Measurements from ENCODE around the gene CENPE. TPM values are rescaled to one million over a fixed set of nuclear protein-coding genes. Genes with fewer than 3 reads are reported as not detected.

Gene CENPE
- total RNA-seq, 1 experiment from 2014 or later, result 4.3 TPM

DNA sequence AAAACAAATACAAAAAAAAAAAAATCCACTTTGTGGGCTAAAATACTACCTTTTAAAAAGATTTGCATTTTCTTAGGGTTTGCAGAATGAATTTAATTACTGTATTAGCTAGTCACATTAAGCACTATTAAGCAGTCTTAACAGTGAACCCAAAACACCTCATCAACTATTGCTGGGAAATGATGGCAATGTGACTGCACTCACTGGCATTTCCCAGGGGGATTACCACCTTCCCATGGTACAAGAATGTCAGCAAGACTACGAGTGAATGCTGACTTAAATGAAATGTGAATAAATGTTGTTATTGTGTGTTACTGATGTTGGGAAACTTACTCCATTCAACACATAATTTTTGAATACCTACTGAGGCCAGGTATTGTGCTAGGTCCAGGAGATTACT is 111.6 kb downstream of the CENPE start:
- no peak for DNase-seq (ENCODE audit: low read depth)
- in situ Hi-C loops (cut with HindIII; ENCODE audit: low pct_unique_long_range_greater_than_20kb, low sequenced_read_pairs), result no loop called here

DNA sequence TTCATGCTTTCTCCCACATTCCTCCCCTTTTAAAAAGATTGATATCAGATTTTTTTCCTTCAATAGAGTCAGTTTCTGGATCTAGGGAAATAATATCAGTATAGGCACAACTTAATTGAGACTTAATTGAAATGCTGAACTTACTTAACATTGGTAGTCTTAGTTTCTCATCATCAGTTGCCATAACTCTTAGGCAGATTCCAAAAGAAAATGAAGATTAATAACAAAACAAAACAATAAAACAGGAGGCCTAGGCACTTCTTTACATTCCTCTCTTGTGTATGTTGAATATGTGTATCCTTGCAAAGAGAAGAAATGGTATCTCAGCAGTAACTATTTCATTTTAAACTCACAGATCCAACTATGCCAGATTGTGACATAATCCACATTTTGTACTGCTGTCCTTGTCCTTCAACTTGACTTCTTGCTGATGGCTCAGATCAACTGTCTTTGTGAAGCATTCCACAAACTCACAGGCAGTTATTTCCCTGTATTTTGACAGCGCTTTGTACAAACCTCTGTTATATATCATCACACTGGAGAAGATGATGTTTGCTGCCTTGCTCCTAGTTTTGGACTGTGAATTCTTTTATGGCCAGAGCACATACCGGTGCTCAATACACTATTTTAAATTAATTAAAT is 112.5 kb downstream of the CENPE start:
- DNase-seq (ENCODE audit: low read depth), result no peak
- in situ Hi-C loops (cut with HindIII; ENCODE audit: low pct_unique_long_range_greater_than_20kb, low sequenced_read_pairs), result no loop called here

DNA sequence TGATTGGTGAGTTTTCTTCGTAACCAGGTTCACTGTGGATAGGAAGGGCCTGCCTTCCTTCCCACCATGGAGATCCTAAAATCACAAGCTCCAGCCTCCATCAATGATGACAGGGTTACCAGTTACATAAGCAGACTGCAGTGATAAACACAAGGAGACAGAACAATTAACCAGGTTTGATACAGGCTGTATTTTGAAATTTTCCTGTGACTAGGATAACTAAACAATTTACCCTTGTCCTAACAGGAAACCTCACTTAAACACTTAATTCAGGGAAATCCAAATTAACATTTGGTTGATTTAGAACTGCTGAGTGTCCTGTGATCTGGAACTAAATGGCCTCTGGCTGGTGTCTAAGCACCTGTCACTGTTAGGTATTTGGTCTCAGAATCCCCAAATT is 118.5 kb downstream of the CENPE start:
- in situ Hi-C loops (cut with HindIII; ENCODE audit: low pct_unique_long_range_greater_than_20kb, low sequenced_read_pairs), result no loop called here

DNA sequence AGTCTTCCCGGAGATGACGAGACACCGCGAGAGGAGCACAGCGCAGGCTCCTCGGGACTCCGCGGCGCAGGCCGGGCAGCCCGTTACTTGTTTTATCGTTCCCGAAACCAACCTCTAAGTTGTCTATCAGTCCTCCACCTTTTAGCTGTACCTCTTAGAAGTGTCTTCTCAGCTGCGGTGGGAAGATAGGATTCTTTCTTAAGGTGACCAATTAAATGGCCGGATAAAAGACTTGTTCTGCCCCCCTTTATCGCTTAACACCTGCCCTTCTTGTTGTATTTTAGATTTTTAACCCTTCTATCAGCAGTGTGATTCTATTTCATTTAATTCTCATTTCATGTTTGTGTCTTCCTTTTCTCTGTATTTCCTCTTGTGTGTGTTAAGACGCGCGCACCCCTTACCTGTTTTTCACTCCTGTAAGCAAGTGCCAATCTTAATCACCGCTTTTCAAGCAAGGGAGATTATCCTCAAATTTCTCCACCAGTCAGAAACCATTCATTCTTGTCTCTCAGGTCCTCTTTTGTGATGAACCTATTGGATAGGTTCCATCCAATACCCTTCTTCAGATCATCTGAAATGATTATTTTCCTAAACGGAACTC is 121.3 kb downstream of the CENPE start, which contains the start of gene SLC9B2:
SLC9B2 (minus strand) TSS at position 15 of the 601 bp plus-strand sequence. CDS start 9,211 bp downstream, outside the sequence.
- no peak for DNase-seq (ENCODE audit: low read depth)
- in situ Hi-C loops (cut with HindIII; ENCODE audit: low pct_unique_long_range_greater_than_20kb, low sequenced_read_pairs), result no loop called here

More for the DNA sequence above, 118.5 kb downstream of the CENPE start:
- no peak for DNase-seq (ENCODE audit: low read depth)

DNA sequence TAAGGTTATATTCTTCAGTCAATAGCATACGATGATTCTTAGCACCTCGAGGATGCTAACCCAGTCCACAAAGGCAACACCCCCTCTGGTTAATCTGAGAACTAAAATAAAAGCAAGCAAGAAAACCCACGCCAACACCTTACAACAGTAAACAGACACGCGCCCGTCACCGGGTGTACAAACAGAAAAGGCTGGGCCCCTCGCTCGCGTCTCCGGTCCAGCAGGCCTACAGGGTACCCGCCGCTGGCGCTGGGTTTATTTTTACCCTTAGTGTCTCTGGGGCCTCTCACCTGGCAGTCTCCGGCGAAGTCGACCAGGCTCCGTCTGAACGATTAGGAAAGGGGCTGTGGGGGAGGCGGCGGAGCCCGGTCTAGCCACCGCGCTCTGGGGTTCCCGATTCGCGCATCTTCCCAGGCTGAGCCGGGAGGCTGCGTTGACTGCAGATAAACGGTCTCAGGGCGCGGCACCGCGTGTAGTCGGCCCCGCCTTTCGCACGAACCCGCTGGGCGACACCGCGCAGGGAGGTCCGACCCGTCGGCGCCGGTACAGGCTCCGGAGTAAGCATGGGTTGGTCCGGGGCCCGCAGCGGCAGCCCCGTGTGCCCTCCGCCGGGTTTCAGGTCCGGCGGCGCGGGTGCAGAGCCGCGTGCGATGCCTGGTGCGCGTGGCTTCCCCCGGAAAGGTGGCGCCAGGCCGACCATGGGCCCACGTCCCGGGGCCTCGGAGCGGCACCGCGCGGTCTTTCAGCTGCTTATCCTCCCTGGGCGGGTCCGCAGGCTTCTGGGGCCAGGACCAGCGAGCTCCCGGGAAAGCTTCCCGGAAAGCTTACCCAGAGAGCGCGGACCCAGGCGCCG is 122.0 kb downstream of the CENPE start:
- in situ Hi-C loops (cut with HindIII; ENCODE audit: low pct_unique_long_range_greater_than_20kb, low sequenced_read_pairs), result no loop called here
- DNase-seq (ENCODE audit: low read depth), result no peak

DNA sequence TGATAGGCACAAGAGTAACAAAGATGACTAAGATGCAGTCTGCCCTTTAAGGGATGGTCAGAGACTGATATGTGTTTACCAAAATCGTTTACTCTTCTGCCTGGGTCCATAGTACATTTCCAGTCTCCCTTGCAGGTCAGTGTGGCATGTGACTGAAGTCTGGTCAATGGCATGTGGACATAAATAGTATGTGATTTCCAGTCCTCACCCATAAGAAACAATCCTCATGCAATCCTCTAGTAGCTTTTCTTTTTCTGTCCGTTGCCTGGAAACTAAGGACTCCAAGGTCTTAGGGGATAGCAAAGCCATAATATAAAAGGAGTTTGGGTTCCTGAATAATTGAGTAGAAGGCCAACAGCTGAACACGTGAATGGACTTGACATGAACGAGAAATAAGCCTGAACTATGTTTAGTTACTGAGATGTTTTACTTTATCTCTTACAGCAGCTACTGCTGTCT is 122.7 kb downstream of the CENPE start:
- DNase-seq (ENCODE audit: low read depth), result no peak
- in situ Hi-C loops (cut with HindIII; ENCODE audit: low pct_unique_long_range_greater_than_20kb, low sequenced_read_pairs), result no loop called here

DNA sequence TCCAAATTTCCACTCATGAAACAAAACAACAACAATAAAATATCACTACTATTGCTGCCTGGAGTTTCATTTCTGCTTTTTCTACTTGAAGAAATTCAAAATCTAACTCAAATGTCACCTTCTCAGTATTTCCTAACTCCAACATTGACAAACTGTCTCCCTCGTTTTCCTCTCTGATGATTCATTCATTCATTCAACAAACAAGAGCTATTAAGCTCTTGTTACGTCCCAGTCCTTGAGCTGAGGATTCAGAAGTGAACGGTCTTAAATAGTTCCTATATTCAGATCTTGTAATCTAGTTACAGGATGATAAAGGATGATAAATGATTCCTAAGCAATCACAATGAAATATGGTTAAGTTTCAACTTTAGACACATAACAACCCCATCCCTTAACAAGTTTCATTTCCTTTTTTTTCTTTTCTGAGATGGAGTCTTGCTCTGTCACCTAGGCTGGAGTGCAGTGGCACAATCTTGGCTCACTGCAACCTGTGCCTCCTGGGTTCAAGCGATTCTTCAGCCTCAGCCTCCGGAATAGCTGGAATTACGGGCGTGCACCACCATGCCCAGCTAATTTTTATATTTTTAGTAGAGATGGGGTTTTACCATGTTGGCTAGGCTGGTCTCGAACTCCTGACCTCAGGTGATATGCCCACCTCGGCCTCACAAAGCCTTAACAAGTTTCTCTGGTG is 123.3 kb downstream of the CENPE start:
- in situ Hi-C loops (cut with HindIII; ENCODE audit: low pct_unique_long_range_greater_than_20kb, low sequenced_read_pairs), result no loop called here

DNA sequence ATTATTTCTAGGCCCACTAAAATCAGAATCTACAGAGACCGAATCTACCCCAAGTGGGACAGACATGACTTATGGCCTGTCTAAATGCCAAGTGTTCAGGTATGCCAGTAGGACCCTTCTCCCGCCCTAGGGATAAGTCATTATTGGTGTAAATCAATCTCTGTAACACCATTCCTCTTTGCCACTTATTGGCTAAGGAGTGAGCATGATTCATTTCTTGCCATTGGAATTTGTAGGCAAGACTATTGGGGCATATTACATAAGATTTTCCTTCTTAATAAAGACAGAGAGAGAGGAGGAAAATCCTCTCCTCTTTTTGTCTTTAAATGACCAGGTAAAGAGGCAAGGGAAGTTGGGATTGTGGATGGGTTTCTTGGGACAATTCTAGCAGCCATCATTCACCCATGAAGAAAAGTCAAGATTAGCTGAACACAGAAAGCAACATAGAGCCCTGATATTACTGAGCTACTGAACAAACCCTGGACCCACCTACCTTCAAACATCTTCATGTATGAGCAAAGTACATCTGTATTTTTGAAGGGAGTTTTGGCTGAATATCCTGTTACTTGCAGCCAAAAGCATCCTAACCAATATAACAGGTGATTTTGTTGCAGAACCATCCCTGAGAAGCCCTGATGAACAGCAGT is 124.2 kb downstream of the CENPE start:
- in situ Hi-C loops (cut with HindIII; ENCODE audit: low pct_unique_long_range_greater_than_20kb, low sequenced_read_pairs), result no loop called here
- no peak for DNase-seq (ENCODE audit: low read depth)

More for the DNA sequence above, 123.3 kb downstream of the CENPE start:
- DNase-seq (ENCODE audit: low read depth), result no peak

DNA sequence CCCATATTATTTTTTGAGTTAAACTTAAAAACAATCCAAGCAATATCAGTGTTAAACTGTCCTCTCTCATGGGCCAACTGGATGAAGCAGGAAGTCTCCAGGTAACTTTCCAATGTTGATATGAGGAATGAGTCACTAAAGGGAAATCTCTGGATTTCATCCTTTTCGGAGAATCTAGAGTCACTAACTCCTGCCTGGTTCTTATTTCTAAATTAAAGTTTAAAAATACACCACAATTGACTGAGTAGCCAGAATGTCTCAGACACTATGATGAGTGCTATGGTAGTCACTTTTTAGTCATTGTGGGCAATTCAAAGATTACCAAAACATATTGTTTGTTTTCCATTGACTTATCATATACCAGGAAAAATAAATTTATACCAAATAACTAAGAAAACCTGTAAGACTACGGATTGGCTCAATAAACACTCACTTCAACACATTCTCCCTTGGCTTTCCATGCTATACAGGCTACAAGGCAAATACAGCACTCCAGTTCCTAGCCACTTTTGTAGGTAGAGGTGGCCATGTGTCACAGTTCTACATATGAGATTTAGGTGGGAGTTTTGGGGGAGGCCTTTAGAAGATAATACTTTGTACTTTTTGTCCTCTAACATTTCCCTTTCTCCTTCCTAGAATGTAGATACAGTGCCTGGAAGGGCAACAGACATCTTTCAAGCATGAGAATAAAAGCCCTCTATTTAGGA is 130.1 kb downstream of the CENPE start:
- DNase-seq (ENCODE audit: low read depth), result no peak
- in situ Hi-C loops (cut with HindIII; ENCODE audit: low pct_unique_long_range_greater_than_20kb, low sequenced_read_pairs), result no loop called here

DNA sequence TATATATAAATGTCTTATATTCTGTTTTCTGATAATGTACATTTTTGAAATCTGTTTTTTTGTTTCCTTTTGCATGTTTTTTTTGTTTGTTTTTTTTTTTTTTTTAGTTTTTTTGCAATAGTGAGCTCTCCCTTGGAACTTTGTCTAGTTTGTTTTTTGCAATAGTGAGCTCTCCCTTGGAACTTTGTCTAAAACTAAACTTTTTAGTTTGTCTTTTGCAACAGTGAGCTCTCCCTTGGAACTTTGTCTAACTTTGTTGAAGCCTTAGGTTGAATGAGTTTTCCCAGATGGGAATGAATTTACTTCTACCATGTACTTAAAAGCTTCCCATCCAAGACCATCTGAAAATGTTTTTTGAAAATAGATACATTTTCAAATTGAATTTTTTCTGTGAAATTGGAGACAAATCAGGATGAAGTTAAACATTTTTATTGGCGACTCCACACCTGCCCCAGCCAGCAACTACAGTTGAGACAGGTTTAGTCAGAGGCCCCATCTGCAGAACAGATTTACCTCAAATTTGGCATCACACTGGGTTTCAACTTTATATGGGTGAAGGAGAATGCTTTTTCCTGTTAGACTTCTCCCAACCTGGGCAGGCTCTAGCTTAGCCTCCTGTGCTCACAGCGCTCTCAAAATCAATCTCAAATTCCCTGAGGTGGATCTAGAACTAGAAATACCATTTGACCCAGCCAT is 137.5 kb downstream of the CENPE start:
- in situ Hi-C loops (cut with HindIII; ENCODE audit: low pct_unique_long_range_greater_than_20kb, low sequenced_read_pairs), result no loop called here
- DNase-seq (ENCODE audit: low read depth), result no peak

Other genes starting within 250 kb of the CENPE start
- gene SLC9B1, start 178.6 kb downstream of the CENPE start, total RNA-seq (2014; rRNA removed; shearing (Covaris generic); ENCODE audit: low replicate concordance), result not detected in 2 replicates
- 0.52 TPM in 1 of 2 replicates, not detected in the other for gene SLC9B2, start 121.6 kb downstream of the CENPE start, total RNA-seq (2014; rRNA removed; shearing (Covaris generic); ENCODE audit: low replicate concordance)
- gene BDH2, start 98.5 kb downstream of the CENPE start, total RNA-seq (2014; rRNA removed; shearing (Covaris generic); ENCODE audit: low replicate concordance), result 54.2 and 57.2 TPM in 2 replicates